A673 (cell line): ENCODE data around the gene CLEC10A.

Experiments used
- EZH2 ChIP-seq: fragments of 200-600 bp; sonication (generic); IDR thresholded peaks from 2 replicates; pipeline ENCODE4 v1.6.1; 2017; ENCODE audit warnings: borderline replicate concordance, low read depth, mild to moderate bottlenecking, mixed read lengths, antibody characterized with exemption, low read length; ENCODE audit not compliant: poor library complexity, severe bottlenecking
- TF ChIP-seq, protein P1 (sequence below): fragments of 300-800, 200-600 bp; sonication (generic); conservative IDR thresholded peaks from 2 replicates; pipeline ENCODE4 v1.5.1; 2017; ENCODE audit warnings: low read depth, mild to moderate bottlenecking, antibody characterized with exemption, low read length, moderate library complexity, mixed read lengths

- no peak for TF ChIP-seq EZH2
- TF ChIP-seq, protein P1, sequence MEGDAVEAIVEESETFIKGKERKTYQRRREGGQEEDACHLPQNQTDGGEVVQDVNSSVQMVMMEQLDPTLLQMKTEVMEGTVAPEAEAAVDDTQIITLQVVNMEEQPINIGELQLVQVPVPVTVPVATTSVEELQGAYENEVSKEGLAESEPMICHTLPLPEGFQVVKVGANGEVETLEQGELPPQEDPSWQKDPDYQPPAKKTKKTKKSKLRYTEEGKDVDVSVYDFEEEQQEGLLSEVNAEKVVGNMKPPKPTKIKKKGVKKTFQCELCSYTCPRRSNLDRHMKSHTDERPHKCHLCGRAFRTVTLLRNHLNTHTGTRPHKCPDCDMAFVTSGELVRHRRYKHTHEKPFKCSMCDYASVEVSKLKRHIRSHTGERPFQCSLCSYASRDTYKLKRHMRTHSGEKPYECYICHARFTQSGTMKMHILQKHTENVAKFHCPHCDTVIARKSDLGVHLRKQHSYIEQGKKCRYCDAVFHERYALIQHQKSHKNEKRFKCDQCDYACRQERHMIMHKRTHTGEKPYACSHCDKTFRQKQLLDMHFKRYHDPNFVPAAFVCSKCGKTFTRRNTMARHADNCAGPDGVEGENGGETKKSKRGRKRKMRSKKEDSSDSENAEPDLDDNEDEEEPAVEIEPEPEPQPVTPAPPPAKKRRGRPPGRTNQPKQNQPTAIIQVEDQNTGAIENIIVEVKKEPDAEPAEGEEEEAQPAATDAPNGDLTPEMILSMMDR: no peak
These were observed 28.5 kb upstream of the CLEC10A start for GRCh38 chr17:7108560-7108925.
